ENCODE measurements around the gene SLC9A7.

GRCh38 chrX:46754586-46755061, 4.3 kb downstream of the SLC9A7 start:
- no peak for TF ChIP-seq CHD2 (IDR thresholded peaks at IDR 0.05; ENCODE audit: low read length, partially characterized antibody)
- no peak for TF ChIP-seq CTCF (IDR thresholded peaks at IDR 0.05)
